ENCODE measurements around the gene TCF7. TPM values are rescaled to one million over a fixed set of nuclear protein-coding genes. Genes with fewer than 3 reads are reported as not detected.

TCF7 gene
- polyA plus RNA-seq, 2 of the 4 experiments (the other 2 are of a cell fraction), result 2.8 to 10.1 TPM

DNA sequence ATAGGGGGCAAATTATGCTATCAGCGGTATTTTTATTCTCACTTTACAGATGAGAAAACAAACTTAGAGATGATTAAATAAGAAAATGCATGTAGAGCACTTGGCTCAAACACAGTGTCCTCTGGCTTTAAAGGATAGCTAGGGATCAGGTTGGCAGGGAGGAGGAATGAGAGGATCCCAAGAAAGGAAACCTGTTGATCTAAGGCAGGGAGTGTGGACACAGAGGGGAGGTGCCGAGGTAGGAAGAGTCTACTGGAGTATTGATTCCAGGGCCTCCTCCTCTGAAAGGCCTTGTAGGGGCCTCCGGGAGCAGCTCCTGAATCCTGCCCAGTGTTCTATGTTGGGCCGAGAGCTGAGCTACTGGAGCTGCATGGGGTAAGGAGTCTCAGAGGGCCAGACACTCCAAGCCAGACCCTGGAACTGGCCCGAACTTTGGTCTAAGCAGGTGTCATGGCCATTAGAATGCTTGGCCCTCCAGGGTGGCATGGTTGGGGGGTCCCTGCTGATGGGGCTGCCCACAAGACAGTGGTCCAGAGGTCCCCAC is 30.4 kb upstream of the TCF7 start:
- TF ChIP-seq, protein P1, sequence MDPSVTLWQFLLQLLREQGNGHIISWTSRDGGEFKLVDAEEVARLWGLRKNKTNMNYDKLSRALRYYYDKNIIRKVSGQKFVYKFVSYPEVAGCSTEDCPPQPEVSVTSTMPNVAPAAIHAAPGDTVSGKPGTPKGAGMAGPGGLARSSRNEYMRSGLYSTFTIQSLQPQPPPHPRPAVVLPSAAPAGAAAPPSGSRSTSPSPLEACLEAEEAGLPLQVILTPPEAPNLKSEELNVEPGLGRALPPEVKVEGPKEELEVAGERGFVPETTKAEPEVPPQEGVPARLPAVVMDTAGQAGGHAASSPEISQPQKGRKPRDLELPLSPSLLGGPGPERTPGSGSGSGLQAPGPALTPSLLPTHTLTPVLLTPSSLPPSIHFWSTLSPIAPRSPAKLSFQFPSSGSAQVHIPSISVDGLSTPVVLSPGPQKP (IDR thresholded peaks at IDR 0.05; ENCODE audit: low read depth, low read length), result no peak
- no peak for TF ChIP-seq ESRRA (IDR thresholded peaks at IDR 0.05; ENCODE audit: borderline replicate concordance, low read length)
- TF ChIP-seq FOXS1 (CRISPR knock-in tag; IDR thresholded peaks at IDR 0.05), result no peak
- no peak for TF ChIP-seq ZSCAN20 (CRISPR knock-in tag; IDR thresholded peaks at IDR 0.05)
- no peak for TF ChIP-seq HOXA7 (CRISPR knock-in tag; IDR thresholded peaks at IDR 0.05)
- no peak for TF ChIP-seq JUNB (IDR thresholded peaks at IDR 0.05)
- TF ChIP-seq, protein P2, sequence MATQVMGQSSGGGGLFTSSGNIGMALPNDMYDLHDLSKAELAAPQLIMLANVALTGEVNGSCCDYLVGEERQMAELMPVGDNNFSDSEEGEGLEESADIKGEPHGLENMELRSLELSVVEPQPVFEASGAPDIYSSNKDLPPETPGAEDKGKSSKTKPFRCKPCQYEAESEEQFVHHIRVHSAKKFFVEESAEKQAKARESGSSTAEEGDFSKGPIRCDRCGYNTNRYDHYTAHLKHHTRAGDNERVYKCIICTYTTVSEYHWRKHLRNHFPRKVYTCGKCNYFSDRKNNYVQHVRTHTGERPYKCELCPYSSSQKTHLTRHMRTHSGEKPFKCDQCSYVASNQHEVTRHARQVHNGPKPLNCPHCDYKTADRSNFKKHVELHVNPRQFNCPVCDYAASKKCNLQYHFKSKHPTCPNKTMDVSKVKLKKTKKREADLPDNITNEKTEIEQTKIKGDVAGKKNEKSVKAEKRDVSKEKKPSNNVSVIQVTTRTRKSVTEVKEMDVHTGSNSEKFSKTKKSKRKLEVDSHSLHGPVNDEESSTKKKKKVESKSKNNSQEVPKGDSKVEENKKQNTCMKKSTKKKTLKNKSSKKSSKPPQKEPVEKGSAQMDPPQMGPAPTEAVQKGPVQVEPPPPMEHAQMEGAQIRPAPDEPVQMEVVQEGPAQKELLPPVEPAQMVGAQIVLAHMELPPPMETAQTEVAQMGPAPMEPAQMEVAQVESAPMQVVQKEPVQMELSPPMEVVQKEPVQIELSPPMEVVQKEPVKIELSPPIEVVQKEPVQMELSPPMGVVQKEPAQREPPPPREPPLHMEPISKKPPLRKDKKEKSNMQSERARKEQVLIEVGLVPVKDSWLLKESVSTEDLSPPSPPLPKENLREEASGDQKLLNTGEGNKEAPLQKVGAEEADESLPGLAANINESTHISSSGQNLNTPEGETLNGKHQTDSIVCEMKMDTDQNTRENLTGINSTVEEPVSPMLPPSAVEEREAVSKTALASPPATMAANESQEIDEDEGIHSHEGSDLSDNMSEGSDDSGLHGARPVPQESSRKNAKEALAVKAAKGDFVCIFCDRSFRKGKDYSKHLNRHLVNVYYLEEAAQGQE (IDR thresholded peaks at IDR 0.05), result no peak
- TF ChIP-seq CBX2 (IDR thresholded peaks at IDR 0.05; ENCODE audit: borderline replicate concordance, low read depth), result no peak
- TF ChIP-seq MAFK (IDR thresholded peaks at IDR 0.05; ENCODE audit: partially characterized antibody), result no peak
- no peak for TF ChIP-seq ZC3H11A (IDR thresholded peaks at IDR 0.05)
- no peak for TF ChIP-seq PHF8 (IDR thresholded peaks at IDR 0.05; ENCODE audit: borderline replicate concordance, low read depth)
- no peak for TF ChIP-seq TP53 (CRISPR knock-in tag; IDR thresholded peaks at IDR 0.05)
- TF ChIP-seq FOSB (CRISPR knock-in tag; IDR thresholded peaks at IDR 0.05), result no peak
- 69% methylated on average over 5 of the region's 5 CpGs for WGBS (ENCODE audit: missing lambda C conversion rate)
- Histone ChIP-seq H3K4me3 (no peak overlapping the region), H3K4me2 (no peak overlapping the region), H3K9me3 (no peaks in the 10 kb centered on the region), H3K27ac (no peak overlapping the region; a peak in 1 of 6 replicates), H3K4me1 (no peaks in the 10 kb centered on the region)
- ChIA-PET CTCF (interaction anchor here (0.9 to 3.3 kb wide), 4 partner anchors 10 to 56 kb away, joined by 4 to 14 read pairs (median 8); no protein-coding TSS in a partner anchor), POLR2A (no interaction called here)
- ATAC-seq (0 out of 6 replicates have a peak, but pooled peaks of 1 of the 2 experiments have one; percentile 16), DNase-seq (ENCODE audit: low read depth in 1 of 2, low spot score in 1 of 2) (no peak), FAIRE-seq (no peak)

DNA sequence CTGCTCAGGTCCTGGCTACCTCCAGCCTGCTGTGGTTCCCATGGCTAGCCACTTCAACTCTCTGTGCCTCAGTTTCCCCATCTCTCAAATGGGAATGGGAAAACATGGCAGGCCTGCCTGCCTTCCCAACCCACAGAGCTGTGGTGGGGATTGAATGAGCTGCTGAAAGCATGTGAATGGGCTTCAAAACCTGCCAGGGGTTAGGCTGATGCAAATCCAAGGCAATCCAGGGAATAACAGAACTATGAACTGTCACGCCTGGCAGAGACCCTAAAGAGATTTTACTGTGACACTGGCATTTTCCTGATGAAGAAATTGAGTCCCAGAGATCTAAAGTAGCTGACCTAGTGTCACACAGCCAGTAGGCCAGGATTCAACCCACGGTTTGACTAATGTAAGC is 29.9 kb upstream of the TCF7 start:
- Histone ChIP-seq H3K27ac (no peak overlapping the region; a peak in 1 of 6 replicates), H3K4me3 (no peak overlapping the region), H3K4me1 (no peaks in the 10 kb centered on the region), H3K4me2 (no peak overlapping the region), H3K9me3 (no peaks in the 10 kb centered on the region)
- no peak for TF ChIP-seq RFX5 (IDR thresholded peaks at IDR 0.05)
- TF ChIP-seq, protein P3, sequence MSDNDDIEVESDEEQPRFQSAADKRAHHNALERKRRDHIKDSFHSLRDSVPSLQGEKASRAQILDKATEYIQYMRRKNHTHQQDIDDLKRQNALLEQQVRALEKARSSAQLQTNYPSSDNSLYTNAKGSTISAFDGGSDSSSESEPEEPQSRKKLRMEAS (IDR thresholded peaks at IDR 0.05), result no peak
- no peak for TF ChIP-seq RARB (CRISPR knock-in tag; IDR thresholded peaks at IDR 0.05)
- TF ChIP-seq TP53 (CRISPR knock-in tag; IDR thresholded peaks at IDR 0.05), result no peak
- TF ChIP-seq BHLHE40 (IDR thresholded peaks at IDR 0.05; ENCODE audit: low read depth, low read length), result no peak
- no peak for TF ChIP-seq ZC3H11A (IDR thresholded peaks at IDR 0.05)
- no peak for TF ChIP-seq JUN (IDR thresholded peaks at IDR 0.05)
- no peak for TF ChIP-seq CHD4 (IDR thresholded peaks at IDR 0.05; ENCODE audit: borderline replicate concordance)
- WGBS (ENCODE audit: missing lambda C conversion rate), result 43% methylated on average over 2 of the region's 2 CpGs
- ChIA-PET POLR2A (no interaction called here), CTCF (interaction anchor here (0.9 to 3.3 kb wide), 4 partner anchors 11 to 55 kb away, joined by 4 to 14 read pairs (median 8); no protein-coding TSS in a partner anchor)
- ATAC-seq (no peak), FAIRE-seq (no peak), DNase-seq (ENCODE audit: low read depth in 1 of 2, low spot score in 1 of 2) (no peak)

DNA sequence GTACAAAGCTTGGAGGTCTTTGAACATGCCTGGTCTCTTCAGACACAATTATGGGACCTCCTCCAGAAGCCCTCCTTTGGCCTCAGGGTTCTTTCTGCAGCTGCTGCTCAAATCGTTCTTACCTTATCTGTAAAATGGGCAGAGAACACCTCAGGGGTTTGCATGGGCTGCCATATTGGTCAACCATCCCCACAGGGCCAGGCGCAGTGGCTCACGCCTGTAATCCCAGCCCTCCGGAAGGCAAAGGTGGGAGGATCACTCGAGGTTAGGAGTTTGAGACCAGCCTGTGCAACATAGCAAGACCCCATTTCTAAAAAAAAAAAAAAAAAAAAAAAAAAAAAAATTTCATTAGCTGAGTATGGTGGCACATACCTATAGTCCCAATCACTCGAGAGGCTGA is 29.1 kb upstream of the TCF7 start:
- WGBS (ENCODE audit: missing lambda C conversion rate), result 64% methylated on average over 6 of the region's 6 CpGs
- ATAC-seq (no peak), DNase-seq (ENCODE audit: low read depth in 1 of 2, low spot score in 1 of 2) (no peak), FAIRE-seq (no peak)
- Histone ChIP-seq H3K9me3 (no peaks in the 10 kb centered on the region), H3K27ac (no peak overlapping the region), H3K4me1 (no peaks in the 10 kb centered on the region), H3K4me3 (no peak overlapping the region), H3K4me2 (no peak overlapping the region)
- TF ChIP-seq SREBF2 (IDR thresholded peaks at IDR 0.05) (no peak), RCOR1 (IDR thresholded peaks at IDR 0.05; ENCODE audit: low read depth, low read length) (no peak), CBX2 (IDR thresholded peaks at IDR 0.05; ENCODE audit: borderline replicate concordance, low read depth) (no peak), EHF (CRISPR knock-in tag; IDR thresholded peaks at IDR 0.05) (no peak), GATA3 (IDR thresholded peaks at IDR 0.05; ENCODE audit: borderline replicate concordance) (no peak), FOXS1 (CRISPR knock-in tag; IDR thresholded peaks at IDR 0.05) (no peak), FOSB (CRISPR knock-in tag; IDR thresholded peaks at IDR 0.05) (no peak)
- TF ChIP-seq, protein P4, sequence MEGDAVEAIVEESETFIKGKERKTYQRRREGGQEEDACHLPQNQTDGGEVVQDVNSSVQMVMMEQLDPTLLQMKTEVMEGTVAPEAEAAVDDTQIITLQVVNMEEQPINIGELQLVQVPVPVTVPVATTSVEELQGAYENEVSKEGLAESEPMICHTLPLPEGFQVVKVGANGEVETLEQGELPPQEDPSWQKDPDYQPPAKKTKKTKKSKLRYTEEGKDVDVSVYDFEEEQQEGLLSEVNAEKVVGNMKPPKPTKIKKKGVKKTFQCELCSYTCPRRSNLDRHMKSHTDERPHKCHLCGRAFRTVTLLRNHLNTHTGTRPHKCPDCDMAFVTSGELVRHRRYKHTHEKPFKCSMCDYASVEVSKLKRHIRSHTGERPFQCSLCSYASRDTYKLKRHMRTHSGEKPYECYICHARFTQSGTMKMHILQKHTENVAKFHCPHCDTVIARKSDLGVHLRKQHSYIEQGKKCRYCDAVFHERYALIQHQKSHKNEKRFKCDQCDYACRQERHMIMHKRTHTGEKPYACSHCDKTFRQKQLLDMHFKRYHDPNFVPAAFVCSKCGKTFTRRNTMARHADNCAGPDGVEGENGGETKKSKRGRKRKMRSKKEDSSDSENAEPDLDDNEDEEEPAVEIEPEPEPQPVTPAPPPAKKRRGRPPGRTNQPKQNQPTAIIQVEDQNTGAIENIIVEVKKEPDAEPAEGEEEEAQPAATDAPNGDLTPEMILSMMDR (IDR thresholded peaks at IDR 0.05), result no peak
- ChIA-PET POLR2A (no interaction called here), CTCF (interaction anchor here (0.6 to 3.3 kb wide), 3 partner anchors 29 to 55 kb away, joined by 3 to 14 read pairs (median 7); partner anchors contain the start of gene TCF7)
